K562 (cell line): ENCODE results near the gene COPE. TPM values are rescaled to one million over a fixed set of nuclear protein-coding genes. Genes with fewer than 3 reads are reported as not detected.

Experiments used
- ATAC-seq: fragments of 200-7000 bp; cut with Tn5 transposase; 3 replicates; pipeline ENCODE4 v1.9.1; 2020; ENCODE audit warnings: moderate library complexity
- BruUV-seq: library from RNA; stranded (reverse); fragments of 400-500 nt; replicated peaks from 2 replicates; lab custom pipeline; 2021; lab: Mats Ljungman, UMichigan
- CTCF ChIA-PET: fragments of 300-600 bp; formaldehyde crosslinking; extraction: SDS; loops from one replicate; lab custom pipeline; 2021; ENCODE audit warnings: low intra/inter-chr PET ratio; lab: Yijun Ruan, JAX
- POLR2A ChIA-PET: fragments of 300-600, 350-650 bp; sonication (Branson Sonifier 250); formaldehyde crosslinking; extraction: SDS; loops from one replicate; lab custom pipeline; 2021; ENCODE audit warnings: antibody characterized with exemption, inconsistent platforms; lab: Yijun Ruan, JAX
- DNase-seq, 4 experiments: peaks; one replicate each; pipeline versions ENCODE4 v3.0.0 to v3.0.0-alpha.2; 2011 to 2018; ENCODE audit warnings: low spot score in 3 of 4, mixed read lengths in 3 of 4; ENCODE audit errors: extremely low read depth in 1 of 4
- FAIRE-seq: peaks from 2 replicates; lab custom pipeline; 2011; peaks lifted over from hg19 to GRCh38; lab: Jason Lieb, UNC
- H2AFZ ChIP-seq: 2 replicates; pipeline ENCODE4 v1.6.0; 2011; ENCODE audit warnings: low read depth, low read length, control low read depth, inconsistent platforms
- H3K27ac ChIP-seq: fragments of 200-600 bp; 3 replicates; pipeline ENCODE4 v1.8.0; 2011; ENCODE audit warnings: low read depth, mild to moderate bottlenecking, control low read depth, inconsistent platforms, low read length, moderate library complexity, mixed read lengths; ENCODE audit errors: extremely low read depth
- H3K27me3 ChIP-seq, 2 experiments: fragments of 300-600 bp in 1 of 2; 2 replicates in 1 of 2; 3 replicates in 1 of 2; pipeline versions ENCODE4 v1.6.0 to v1.8.0; 2011; ENCODE audit warnings: inconsistent platforms in 2 of 2, low read length in 2 of 2, mild to moderate bottlenecking in 1 of 2, mixed read lengths in 1 of 2, moderate library complexity in 1 of 2; ENCODE audit not compliant: control insufficient read depth in 2 of 2, insufficient read depth in 2 of 2
- H3K36me3 ChIP-seq: fragments of 300-600 bp; 3 replicates; pipeline ENCODE4 v1.8.0; 2011; ENCODE audit warnings: mild to moderate bottlenecking, low read length, inconsistent platforms; ENCODE audit not compliant: control insufficient read depth, insufficient read depth
- H3K4me1 ChIP-seq, 2 experiments: fragments of 200-600 bp in 1 of 2; replicated peaks in 1 of 2; 2 replicates in 1 of 2; 3 replicates in 1 of 2; pipeline versions ENCODE4 v1.5.1 to v1.8.0; 2011; ENCODE audit warnings: inconsistent platforms in 2 of 2, low read length in 2 of 2, mild to moderate bottlenecking in 1 of 2, mixed read lengths in 1 of 2, moderate library complexity in 1 of 2; ENCODE audit not compliant: control insufficient read depth in 2 of 2, insufficient read depth in 2 of 2
- H3K4me2 ChIP-seq: 2 replicates; pipeline ENCODE4 v1.6.1; 2011; ENCODE audit warnings: low read length, control low read depth, inconsistent platforms, mixed read lengths; ENCODE audit not compliant: insufficient read depth
- H3K4me3 ChIP-seq: fragments of 200-600 bp; sonication (generic), shearing (Covaris generic); 2 replicates; pipeline ENCODE4 v1.5.1; 2016; ENCODE audit warnings: control low read depth, inconsistent platforms
- H3K79me2 ChIP-seq: fragments of 200-600 bp; 3 replicates; pipeline ENCODE4 v1.8.0; 2011; ENCODE audit warnings: low read length, inconsistent platforms; ENCODE audit not compliant: control insufficient read depth, insufficient read depth
- H3K9ac ChIP-seq, 2 experiments: 2 replicates each; pipeline versions ENCODE4 v1.6.0 to v1.6.1; 2011; ENCODE audit warnings: low read depth in 2 of 2, low read length in 2 of 2, control low read depth in 1 of 2, inconsistent platforms in 1 of 2, mild to moderate bottlenecking in 1 of 2, mixed read lengths in 1 of 2; ENCODE audit not compliant: insufficient read depth in 1 of 2
- H3K9me1 ChIP-seq: one replicate; pipeline ENCODE4 v1.6.0; 2011; ENCODE audit warnings: inconsistent platforms, mild to moderate bottlenecking, low read length, moderate library complexity; ENCODE audit not compliant: control insufficient read depth, insufficient read depth
- H3K9me3 ChIP-seq: replicated peaks from 2 replicates; pipeline ENCODE4 v1.5.1; 2011; ENCODE audit warnings: low read depth, low read length, inconsistent platforms; ENCODE audit not compliant: control insufficient read depth, insufficient read depth
- H4K20me1 ChIP-seq: replicated peaks from 2 replicates; pipeline ENCODE4 v1.6.1; 2011; ENCODE audit warnings: low read length, inconsistent platforms, mixed read lengths; ENCODE audit not compliant: control insufficient read depth, insufficient read depth
- BACH1 ChIP-seq: fragments of 200-800 bp; sonication (Bioruptor generic); IDR thresholded peaks from 2 replicates; pipeline ENCODE4 v1.6.1; 2016; ENCODE audit warnings: missing genetic modification characterization, missing compliant biosample characterization
- DMBX1 ChIP-seq: fragments of 250-450 bp; sonication (Bioruptor Pico); IDR thresholded peaks from 2 replicates; pipeline ENCODE4 v1.8.0; 2022; ENCODE audit warnings: inconsistent platforms, mild to moderate bottlenecking, moderate library complexity, borderline replicate concordance
- DPF2 ChIP-seq: fragments of 450-650 bp; IDR thresholded peaks from 2 replicates; pipeline ENCODE4 v1.6.1; 2016
- ETS1 ChIP-seq: conservative IDR thresholded peaks from 2 replicates; pipeline ENCODE4 v1.6.1; 2011; ENCODE audit warnings: low read depth, mild to moderate bottlenecking, low read length; ENCODE audit not compliant: control insufficient read depth
- FOXJ2 ChIP-seq: fragments of 200-800 bp; sonication (Bioruptor generic); IDR thresholded peaks from 2 replicates; pipeline ENCODE4 v1.6.1; 2016; ENCODE audit warnings: missing genetic modification characterization, missing compliant biosample characterization
- POLR2G ChIP-seq: fragments of 200-400 bp; formaldehyde crosslinking; IDR thresholded peaks from 2 replicates; pipeline ENCODE4 v1.6.1; 2017; ENCODE audit warnings: low read depth, mild to moderate bottlenecking, antibody characterized with exemption, low read length, moderate library complexity
- POU5F1 ChIP-seq: fragments of 150-350 bp; IDR thresholded peaks from 2 replicates; pipeline ENCODE4 v1.6.1; 2014; ENCODE audit warnings: borderline replicate concordance, low read length, low read depth, mild to moderate bottlenecking; ENCODE audit not compliant: partially characterized antibody
- PPARD ChIP-seq: fragments of 250-450 bp; sonication (Bioruptor Pico); IDR thresholded peaks from 2 replicates; pipeline ENCODE4 v1.8.0; 2022; ENCODE audit warnings: inconsistent platforms, mild to moderate bottlenecking, moderate library complexity
- RBM14 ChIP-seq: fragments of 200-400 bp; formaldehyde crosslinking; IDR thresholded peaks from 2 replicates; pipeline ENCODE4 v1.6.1; 2018; ENCODE audit warnings: low read depth, mild to moderate bottlenecking, low read length, moderate library complexity, borderline replicate concordance; ENCODE audit not compliant: insufficient read depth
- SAFB ChIP-seq: fragments of 200-400 bp; formaldehyde crosslinking; IDR thresholded peaks from 2 replicates; pipeline ENCODE4 v1.6.1; 2017; ENCODE audit warnings: low read depth, low read length, borderline replicate concordance
- TAF15 ChIP-seq: fragments of 200-400 bp; formaldehyde crosslinking; IDR thresholded peaks from 2 replicates; pipeline ENCODE4 v1.6.1; 2017; ENCODE audit warnings: mild to moderate bottlenecking, low read depth, low read length, moderate library complexity
- TCF3 ChIP-seq: sonication (generic); formaldehyde crosslinking; IDR thresholded peaks from 2 replicates; pipeline ENCODE4 v1.4.0; 2020; ENCODE audit warnings: mild to moderate bottlenecking, missing genetic modification reagents
- USF1 ChIP-seq: sonication (generic); formaldehyde crosslinking; IDR thresholded peaks from 2 replicates; pipeline ENCODE4 v1.9.0; 2022; ENCODE audit warnings: mild to moderate bottlenecking, missing genetic modification reagents
- WHSC1 ChIP-seq: IDR thresholded peaks from one replicate; pipeline ENCODE4 v1.6.1; 2012; ENCODE audit warnings: low read length, control low read depth, inconsistent platforms
- ZNF143 ChIP-seq: sonication (generic); formaldehyde crosslinking; IDR thresholded peaks from 2 replicates; pipeline ENCODE4 v1.9.0; 2022; ENCODE audit warnings: mild to moderate bottlenecking, missing genetic modification reagents
- ZNF253 ChIP-seq: fragments of 250-450 bp; sonication (Bioruptor Pico); conservative IDR thresholded peaks from 2 replicates; pipeline ENCODE4 v1.6.1; 2021; ENCODE audit warnings: mild to moderate bottlenecking
- WGBS: fragments of 100-300 bp; shearing (Covaris generic); methylation state at CpG from one replicate; pipeline ENCODE4 v1.1.6; 2016; ENCODE audit warnings: low coverage, mixed read lengths; ENCODE audit not compliant: insufficient coverage; ENCODE audit errors: missing lambda C conversion rate; 5-methylcytosine and 5-hydroxymethylcytosine counted together
- in situ Hi-C: fragments of 300-500 bp; cut with MboI; formaldehyde crosslinking; loops from 4 replicates; pipeline ENCODE4 v1.15.0; 2018; ENCODE audit warnings: inconsistent platforms, mixed read lengths
- intact Hi-C: fragments of 100-400 bp; cut with micrococcal nuclease; formaldehyde crosslinking; loops from 2 replicates; pipeline ENCODE4 v1.14.2; 2022
- polyA plus RNA-seq, 8 experiments: library from polyadenylated mRNA; depleted of rRNA in 4 of 8; stranded (reverse) in 5 of 8; unstranded in 3 of 8; fragments of >200 nt; fragmentation: Nextera tagmentation in 2 of 8; fragmentation: Illumina TruSeq in 1 of 8; extraction: Ambion mirVana in 2 of 8; extraction: Trizol in 1 of 8; gene quantifications; 2 replicates each; pipeline versions ENCODE4 v1.2.1 to v1.2.3, GENCODE V29; 2011 to 2014; ENCODE audit warnings: inconsistent platforms in 1 of 8, missing spikeins in 1 of 8
- total RNA-seq, 7 experiments: library from RNA; depleted of rRNA in 6 of 7; stranded (reverse); fragments of >200 nt in 6 of 7; fragmentation: Illumina TruSeq in 2 of 7; extraction: Trizol in 2 of 7; gene quantifications; 2 replicates each; pipeline versions ENCODE4 v1.2.1 to v1.2.3, GENCODE V29; 2011 to 2021; ENCODE audit warnings: low replicate concordance in 1 of 7
- TF ChIP-seq, protein P1 (sequence below): fragments of 450-650 bp; formaldehyde crosslinking; conservative IDR thresholded peaks from 2 replicates; pipeline ENCODE4 v1.4.0; 2022; ENCODE audit warnings: mild to moderate bottlenecking, missing genetic modification characterization

Gene COPE
- total and polyA plus RNA-seq, 9 of the 15 experiments (the other 6 are each of a cell fraction or from before 2014, with no cell fraction given) = 5.8 to 273 (median 147) TPM

DNA sequence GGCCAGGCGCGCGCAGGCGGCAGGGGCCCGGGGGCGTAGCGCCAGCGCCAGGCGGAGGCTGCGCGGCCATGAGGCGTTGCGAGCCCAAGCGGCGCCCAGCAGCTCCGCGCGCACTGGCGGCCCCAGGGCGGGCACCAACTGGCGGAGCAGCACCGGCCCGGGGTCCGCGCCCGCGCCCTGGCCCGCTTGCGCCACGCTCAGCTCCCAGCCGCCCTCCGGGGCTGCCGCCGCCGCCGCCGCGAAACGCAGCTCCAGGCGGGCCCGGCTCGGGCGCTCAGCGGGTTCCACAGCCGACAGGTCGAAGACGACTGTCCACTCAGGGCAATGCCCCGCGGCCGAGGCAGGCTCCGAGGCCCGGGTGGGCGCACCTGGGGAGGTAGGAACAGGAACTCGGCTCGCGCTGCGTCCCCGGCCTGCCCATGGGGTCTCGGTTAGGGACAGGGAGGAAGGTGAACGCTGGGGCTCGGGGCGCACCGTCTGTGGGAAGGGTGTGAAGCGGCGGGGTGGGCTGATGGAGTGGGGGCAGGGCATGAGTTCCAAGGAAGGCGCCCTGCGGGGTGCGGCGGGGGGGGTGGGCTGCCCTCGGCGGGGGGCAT, 50.1 kb downstream of the COPE start:
- WGBS = 96% methylated on average over 10 of the region's 71 CpGs
- CTCF ChIA-PET = no interaction called here
- Histone ChIP-seq H3K4me3 (no peak overlapping the region), H3K4me2 (no peak overlapping the region), H3K27ac (no peak overlapping the region), H3K9ac (no peak overlapping the region), H3K9me1 (peaks cover 3% of the 10 kb centered on the region), H3K36me3 (peaks cover 42% of the 10 kb centered on the region; the same call in 2 of the 3 replicates), H3K79me2 (no peaks in the 10 kb centered on the region), H4K20me1 (0 out of 2 replicates have a peak, but pooled peaks cover 6% of the 10 kb centered on the region), H3K9me3 (no peaks in the 10 kb centered on the region), H3K27me3 (no peaks in the 10 kb centered on the region), H2AFZ (no peak overlapping the region), H3K4me1 (peaks cover 8 to 55% of the 10 kb centered on the region in 2 experiments)
- intact Hi-C loops = loop anchor here (5.0 kb wide), 1 partner anchor 97 kb away; no protein-coding TSS in a partner anchor
- no TSS peak for BruUV-seq
- ATAC-seq = no peak
- POLR2A ChIA-PET = interaction anchor here (0.7 to 0.8 kb wide), 2 partner anchors 8 to 15 kb away, joined by 3 read pairs; no protein-coding TSS in a partner anchor
- in situ Hi-C loops = no loop called here
- DNase-seq = no peak
- FAIRE-seq = no peak
- no peak for TF ChIP-seq WHSC1
- no peak for TF ChIP-seq BACH1
- no peak for TF ChIP-seq RBM14
- TF ChIP-seq TAF15 = no peak
- TF ChIP-seq ETS1 = no peak
- no peak for TF ChIP-seq DMBX1
- TF ChIP-seq ZNF253 (CRISPR knock-in tag) = no peak
- TF ChIP-seq, protein P1, sequence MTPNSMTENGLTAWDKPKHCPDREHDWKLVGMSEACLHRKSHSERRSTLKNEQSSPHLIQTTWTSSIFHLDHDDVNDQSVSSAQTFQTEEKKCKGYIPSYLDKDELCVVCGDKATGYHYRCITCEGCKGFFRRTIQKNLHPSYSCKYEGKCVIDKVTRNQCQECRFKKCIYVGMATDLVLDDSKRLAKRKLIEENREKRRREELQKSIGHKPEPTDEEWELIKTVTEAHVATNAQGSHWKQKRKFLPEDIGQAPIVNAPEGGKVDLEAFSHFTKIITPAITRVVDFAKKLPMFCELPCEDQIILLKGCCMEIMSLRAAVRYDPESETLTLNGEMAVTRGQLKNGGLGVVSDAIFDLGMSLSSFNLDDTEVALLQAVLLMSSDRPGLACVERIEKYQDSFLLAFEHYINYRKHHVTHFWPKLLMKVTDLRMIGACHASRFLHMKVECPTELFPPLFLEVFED (CRISPR knock-in tag) = no peak
- TF ChIP-seq ZNF143 (CRISPR knock-in tag) = no peak
- no peak for TF ChIP-seq TCF3
- TF ChIP-seq POU5F1 = no peak
- TF ChIP-seq SAFB = no peak
- no peak for TF ChIP-seq USF1 (CRISPR knock-in tag)
- no peak for TF ChIP-seq FOXJ2
- no peak for TF ChIP-seq PPARD (CRISPR knock-in tag)
- peak; percentile 18; the same call in 1 of the 2 replicates for TF ChIP-seq POLR2G
- no peak for TF ChIP-seq DPF2
